Upper lobe of left lung (tissue), 6 donors: ENCODE measurements around the gene PIGQ. TPM values are rescaled to one million over a fixed set of nuclear protein-coding genes. Genes with fewer than 3 reads are reported as not detected.

Experiments used
- ATAC-seq, 2 donors: fragments of 200-7000 bp; cut with Tn5 transposase; one replicate each; pipeline ENCODE4 v1.9.1; 2022; ENCODE audit warnings: mild to moderate bottlenecking in 2 of 2, moderate library complexity in 2 of 2; ENCODE audit not compliant: low FRiP score in 2 of 2
- DNase-seq, 2 donors: peaks; one replicate each; pipeline ENCODE4 v3.0.0-alpha.2; 2019 to 2020
- H3K27ac ChIP-seq, 4 donors: fragments of 200-600 bp; sonication (generic); one replicate each; pipeline ENCODE4 v1.5.1; 2016 to 2019
- H3K27me3 ChIP-seq, 4 donors: fragments of 200-600 bp; sonication (generic); one replicate each; pipeline ENCODE4 v1.5.1; 2017 to 2019
- H3K36me3 ChIP-seq, 4 donors: fragments of 200-600 bp; sonication (generic); one replicate each; pipeline ENCODE4 v1.5.1; 2016 to 2019
- H3K4me1 ChIP-seq, 4 donors: fragments of 200-600 bp; sonication (generic); one replicate each; pipeline ENCODE4 v1.5.1; 2018 to 2019
- H3K4me3 ChIP-seq, 4 donors: fragments of 200-600 bp; sonication (generic); one replicate each; pipeline ENCODE4 v1.5.1; 2017 to 2019; ENCODE audit warnings: mild to moderate bottlenecking in 2 of 4, moderate library complexity in 1 of 4
- H3K9me3 ChIP-seq, 4 donors: fragments of 200-600 bp; sonication (generic); one replicate each; pipeline ENCODE4 v1.5.1; 2018 to 2019
- EP300 ChIP-seq, 4 donors: sonication (generic); formaldehyde crosslinking; IDR thresholded peaks; one replicate each; pipeline ENCODE4 v1.5.1; 2017; ENCODE audit warnings: antibody characterized with exemption in 4 of 4, control low read depth in 2 of 4
- POLR2A ChIP-seq, 4 donors: fragments of 450-650 bp; IDR thresholded peaks; one replicate each; pipeline ENCODE4 v1.5.1; 2016 to 2017; ENCODE audit warnings: antibody characterized with exemption in 4 of 4, mild to moderate bottlenecking in 2 of 4
- POLR2AphosphoS5 ChIP-seq, 2 donors: sonication (generic); formaldehyde crosslinking; IDR thresholded peaks; one replicate each; pipeline ENCODE4 v1.5.1; 2017; ENCODE audit warnings: antibody characterized with exemption in 2 of 2
- WGBS, 2 donors: methylation state at CpG; one replicate each; pipeline ENCODE4 v1.1.5; 2017 to 2018; 5-methylcytosine and 5-hydroxymethylcytosine counted together
- total RNA-seq, 6 donors: library from RNA; depleted of rRNA in 4 of 6; stranded (reverse); fragments of >200 nt in 4 of 6; gene quantifications; one replicate each; pipeline versions ENCODE4 v1.1.0 to v1.2.1, GENCODE V29; 2016 to 2021
- TF ChIP-seq, protein P1 (sequence below), 6 experiments: fragments of 450-650 bp in 4 of 6; fragments of 200-600 bp in 2 of 6; sonication (generic) in 2 of 6; IDR thresholded peaks; one replicate each; pipeline ENCODE4 v1.5.1; 2016 to 2019; ENCODE audit warnings: antibody characterized with exemption in 6 of 6
- donor health status: DM: no; HTN: no; CAD: no; lungs with moderate emphysema.
- donor health status: DM: no; HTN: yes; CAD: no; lungs with severe emphysema.

The PIGQ gene
- total RNA-seq, 6 donors from 2014 or later, result 42.7 to 153 (median 79.6) TPM

DNA sequence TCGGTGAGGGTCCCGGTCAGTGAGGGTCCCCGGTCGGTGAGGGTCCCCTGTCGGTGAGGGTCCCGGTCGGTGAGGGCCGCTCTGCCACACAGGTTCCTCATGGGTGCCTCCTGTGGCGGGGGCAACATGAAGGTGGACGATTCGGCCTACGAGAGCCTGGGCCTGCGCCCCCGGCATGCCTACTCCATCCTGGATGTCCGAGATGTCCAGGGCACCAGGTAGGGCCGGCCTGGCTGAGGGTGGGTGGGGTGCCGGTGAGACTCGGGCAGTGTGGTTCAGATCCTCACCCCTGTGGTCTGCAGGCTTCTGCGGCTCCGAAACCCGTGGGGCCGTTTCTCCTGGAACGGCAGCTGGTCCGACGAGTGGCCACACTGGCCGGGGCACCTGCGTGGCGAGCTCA lies 18.6 kb upstream of the PIGQ start:
- ATAC-seq (no peak), DNase-seq (no peak)
- H3K4me3 ChIP-seq, result no peak overlapping the region
- no peaks in the 10 kb centered on the region for H3K9me3 ChIP-seq
- H3K27me3 ChIP-seq, result no peaks in the 10 kb centered on the region
- TF ChIP-seq EP300 (IDR thresholded peaks at IDR 0.05), result no peak
- TF ChIP-seq POLR2AphosphoS5 (IDR thresholded peaks at IDR 0.05), result no peak
- TF ChIP-seq, protein P1, sequence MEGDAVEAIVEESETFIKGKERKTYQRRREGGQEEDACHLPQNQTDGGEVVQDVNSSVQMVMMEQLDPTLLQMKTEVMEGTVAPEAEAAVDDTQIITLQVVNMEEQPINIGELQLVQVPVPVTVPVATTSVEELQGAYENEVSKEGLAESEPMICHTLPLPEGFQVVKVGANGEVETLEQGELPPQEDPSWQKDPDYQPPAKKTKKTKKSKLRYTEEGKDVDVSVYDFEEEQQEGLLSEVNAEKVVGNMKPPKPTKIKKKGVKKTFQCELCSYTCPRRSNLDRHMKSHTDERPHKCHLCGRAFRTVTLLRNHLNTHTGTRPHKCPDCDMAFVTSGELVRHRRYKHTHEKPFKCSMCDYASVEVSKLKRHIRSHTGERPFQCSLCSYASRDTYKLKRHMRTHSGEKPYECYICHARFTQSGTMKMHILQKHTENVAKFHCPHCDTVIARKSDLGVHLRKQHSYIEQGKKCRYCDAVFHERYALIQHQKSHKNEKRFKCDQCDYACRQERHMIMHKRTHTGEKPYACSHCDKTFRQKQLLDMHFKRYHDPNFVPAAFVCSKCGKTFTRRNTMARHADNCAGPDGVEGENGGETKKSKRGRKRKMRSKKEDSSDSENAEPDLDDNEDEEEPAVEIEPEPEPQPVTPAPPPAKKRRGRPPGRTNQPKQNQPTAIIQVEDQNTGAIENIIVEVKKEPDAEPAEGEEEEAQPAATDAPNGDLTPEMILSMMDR (IDR thresholded peaks at IDR 0.05), result no peak
- WGBS, 2 donors, result 93 to 99% methylated on average over 15 to 26 of the region's 28 CpGs
- peaks cover 0 to 13% (median 0%) of the 10 kb centered on the region in 4 donors for H3K4me1 ChIP-seq
- H3K36me3 ChIP-seq, result peaks cover 9 to 66% (median 53%) of the 10 kb centered on the region in 4 donors
- no peak overlapping the region for H3K27ac ChIP-seq

DNA sequence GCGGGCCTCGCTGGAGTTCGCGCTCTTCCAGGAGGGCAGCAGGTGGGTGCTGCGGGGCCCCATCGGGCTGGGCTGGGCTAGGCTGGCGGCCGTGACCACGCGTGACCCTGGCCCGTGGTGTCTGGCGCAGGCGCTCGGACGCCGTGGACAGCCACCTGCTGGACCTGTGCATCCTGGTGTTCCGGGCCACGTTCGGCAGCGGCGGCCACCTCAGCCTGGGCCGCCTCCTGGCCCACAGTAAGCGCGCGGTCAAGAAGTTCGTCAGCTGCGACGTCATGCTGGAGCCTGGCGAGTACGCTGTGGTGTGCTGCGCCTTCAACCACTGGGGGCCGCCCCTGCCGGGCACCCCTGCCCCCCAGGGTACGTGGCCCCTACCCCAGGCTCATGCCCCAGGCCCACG lies 17.6 kb upstream of the PIGQ start:
- Histone ChIP-seq H3K4me3 (no peak overlapping the region), H3K9me3 (no peaks in the 10 kb centered on the region), H3K27me3 (no peaks in the 10 kb centered on the region), H3K36me3 (peaks cover 9 to 60% (median 53%) of the 10 kb centered on the region in 4 donors), H3K27ac (no peak overlapping the region), H3K4me1 (peaks cover 0 to 7% (median 0%) of the 10 kb centered on the region in 4 donors)
- no peak for DNase-seq
- ATAC-seq, result no peak
- TF ChIP-seq POLR2AphosphoS5 (IDR thresholded peaks at IDR 0.05) (no peak), EP300 (IDR thresholded peaks at IDR 0.05) (no peak), POLR2A (IDR thresholded peaks at IDR 0.05) (no peak)
- TF ChIP-seq, protein P1 (IDR thresholded peaks at IDR 0.05), result no peak
- WGBS, 2 donors, result 92 to 99% methylated on average over 11 to 15 of the region's 35 CpGs

DNA sequence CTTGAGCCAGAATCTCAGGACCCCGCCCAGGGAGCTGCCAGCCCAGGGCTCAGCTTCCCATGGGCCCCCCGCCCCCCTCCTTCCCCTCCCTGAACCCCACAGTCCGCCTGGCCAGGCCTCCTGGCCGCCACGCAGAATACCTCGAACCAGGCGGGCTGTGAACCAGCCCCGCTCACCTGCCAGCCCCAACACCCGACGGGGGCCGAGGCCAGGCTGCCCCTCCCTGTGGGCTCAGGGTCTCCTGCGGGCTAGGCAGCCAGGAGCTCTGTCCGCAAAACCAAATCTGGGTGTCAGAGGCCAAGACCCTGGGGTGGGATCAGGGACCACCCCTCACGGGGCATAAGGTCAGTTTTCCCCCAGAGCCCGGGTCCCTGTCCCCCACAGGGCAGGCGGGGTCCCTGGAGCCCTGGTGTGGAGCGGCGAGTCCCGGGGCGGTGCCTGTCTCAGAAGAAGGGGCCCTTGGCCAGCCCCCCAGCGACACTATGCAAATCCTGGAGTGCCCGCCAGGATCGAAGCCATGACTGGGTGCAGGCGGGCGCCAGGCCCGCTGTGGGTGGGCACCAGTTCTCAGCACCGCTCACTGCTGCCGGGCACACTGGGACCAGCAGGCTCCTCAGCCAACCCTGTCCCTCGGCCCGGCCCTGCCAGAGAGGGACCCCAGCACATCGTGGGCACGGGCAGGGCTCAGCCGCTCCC lies 16.0 kb upstream of the PIGQ start:
- H3K36me3 ChIP-seq, result peaks cover 9 to 46% (median 44%) of the 10 kb centered on the region in 4 donors
- DNase-seq, result no peak
- H3K27ac ChIP-seq, result no peak overlapping the region
- H3K9me3 ChIP-seq, result no peaks in the 10 kb centered on the region
- no peak for ATAC-seq
- TF ChIP-seq POLR2A (IDR thresholded peaks at IDR 0.05) (no peak), EP300 (IDR thresholded peaks at IDR 0.05) (no peak), POLR2AphosphoS5 (IDR thresholded peaks at IDR 0.05) (no peak)
- TF ChIP-seq, protein P1 (IDR thresholded peaks at IDR 0.05), result no peak
- 90 to 96% methylated on average over 4 to 23 of the region's 33 CpGs for WGBS, 2 donors
- H3K4me3 ChIP-seq, result no peak overlapping the region
- peaks cover 0 to 3% (median 0%) of the 10 kb centered on the region in 4 donors for H3K27me3 ChIP-seq
- H3K4me1 ChIP-seq, result no peaks in the 10 kb centered on the region

DNA sequence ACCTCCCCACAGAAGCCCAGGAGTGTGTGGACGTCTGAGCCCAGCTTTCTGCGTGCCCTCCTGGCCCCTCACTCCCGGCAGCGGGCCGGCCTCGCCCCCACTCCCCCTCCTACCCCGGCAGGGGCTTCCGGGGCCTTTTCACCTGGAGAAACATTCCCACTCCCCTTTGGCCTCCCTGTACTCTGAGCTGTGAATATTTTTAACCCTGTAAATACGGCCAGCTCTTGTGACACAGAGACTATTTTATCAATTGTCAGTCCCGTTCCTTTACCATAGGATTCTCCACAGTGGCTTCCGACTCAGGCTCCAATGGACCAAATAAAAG lies 15.5 kb upstream of the PIGQ start:
- WGBS, 2 donors, result 89 to 93% methylated on average over 10 to 11 of the region's 11 CpGs
- Histone ChIP-seq H3K36me3 (peaks cover 9 to 41% (median 39%) of the 10 kb centered on the region in 4 donors), H3K4me3 (no peak overlapping the region), H3K4me1 (no peaks in the 10 kb centered on the region), H3K27ac (no peak overlapping the region), H3K9me3 (no peaks in the 10 kb centered on the region), H3K27me3 (peaks cover 0 to 7% (median under 1%) of the 10 kb centered on the region in 4 donors)
- no peak for DNase-seq
- TF ChIP-seq POLR2A (IDR thresholded peaks at IDR 0.05) (no peak), POLR2AphosphoS5 (IDR thresholded peaks at IDR 0.05) (no peak), EP300 (IDR thresholded peaks at IDR 0.05) (no peak)
- TF ChIP-seq, protein P1 (IDR thresholded peaks at IDR 0.05), result no peak
- ATAC-seq, result no peak
